ENCODE measurements around the gene ASPG. TPM values are rescaled to one million over a fixed set of nuclear protein-coding genes. Genes with fewer than 3 reads are reported as not detected.

The ASPG gene
- total RNA-seq, 4 donors from 2014 or later: 1.5 to 2.0 (median 1.9) TPM; not detected in 1

DNA sequence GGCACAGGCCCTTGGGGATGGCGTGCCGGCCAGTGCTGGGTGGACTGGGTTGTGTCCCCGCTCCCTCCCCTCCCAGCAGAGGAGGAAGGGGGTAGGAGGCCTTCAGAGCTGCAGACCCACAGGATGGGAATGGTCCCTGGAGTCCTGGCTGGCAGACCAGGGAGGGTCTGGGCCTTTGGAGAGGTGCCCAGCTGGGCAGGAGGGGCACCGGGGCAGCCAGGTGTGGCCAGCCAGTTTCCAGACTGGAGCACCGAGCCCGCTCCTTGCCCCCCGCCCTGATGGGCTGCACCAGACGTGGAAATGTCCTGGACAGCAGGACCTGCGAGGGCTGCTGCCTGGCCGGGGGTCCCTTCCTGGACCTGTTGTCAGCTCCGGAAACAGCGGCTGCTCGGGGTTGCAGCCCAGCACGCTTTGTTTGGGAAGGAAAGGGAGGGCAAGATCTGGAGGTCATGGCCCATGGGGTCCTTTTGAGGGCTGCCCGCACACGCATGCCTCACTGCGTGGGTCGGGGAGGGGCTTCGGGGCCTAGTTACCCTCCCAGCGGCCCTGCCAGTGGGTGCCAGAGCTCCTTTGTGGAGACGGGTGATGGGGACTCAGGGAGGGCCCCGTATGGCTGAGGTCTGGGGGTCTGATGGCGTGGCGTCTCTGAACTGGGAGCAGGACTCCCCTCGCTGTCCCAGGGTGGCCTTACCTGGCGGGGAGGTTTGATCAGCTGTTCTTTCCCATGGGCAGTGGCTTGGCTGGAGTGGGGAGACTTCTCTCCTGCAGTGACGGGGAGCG is 62.0 kb downstream of the ASPG start:
- DNase-seq (ENCODE audit: low spot score) (no peak), ATAC-seq (ENCODE audit: low FRiP score) (no peak)
- TF ChIP-seq, protein P1, sequence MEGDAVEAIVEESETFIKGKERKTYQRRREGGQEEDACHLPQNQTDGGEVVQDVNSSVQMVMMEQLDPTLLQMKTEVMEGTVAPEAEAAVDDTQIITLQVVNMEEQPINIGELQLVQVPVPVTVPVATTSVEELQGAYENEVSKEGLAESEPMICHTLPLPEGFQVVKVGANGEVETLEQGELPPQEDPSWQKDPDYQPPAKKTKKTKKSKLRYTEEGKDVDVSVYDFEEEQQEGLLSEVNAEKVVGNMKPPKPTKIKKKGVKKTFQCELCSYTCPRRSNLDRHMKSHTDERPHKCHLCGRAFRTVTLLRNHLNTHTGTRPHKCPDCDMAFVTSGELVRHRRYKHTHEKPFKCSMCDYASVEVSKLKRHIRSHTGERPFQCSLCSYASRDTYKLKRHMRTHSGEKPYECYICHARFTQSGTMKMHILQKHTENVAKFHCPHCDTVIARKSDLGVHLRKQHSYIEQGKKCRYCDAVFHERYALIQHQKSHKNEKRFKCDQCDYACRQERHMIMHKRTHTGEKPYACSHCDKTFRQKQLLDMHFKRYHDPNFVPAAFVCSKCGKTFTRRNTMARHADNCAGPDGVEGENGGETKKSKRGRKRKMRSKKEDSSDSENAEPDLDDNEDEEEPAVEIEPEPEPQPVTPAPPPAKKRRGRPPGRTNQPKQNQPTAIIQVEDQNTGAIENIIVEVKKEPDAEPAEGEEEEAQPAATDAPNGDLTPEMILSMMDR (IDR thresholded peaks at IDR 0.05): no peak

DNA sequence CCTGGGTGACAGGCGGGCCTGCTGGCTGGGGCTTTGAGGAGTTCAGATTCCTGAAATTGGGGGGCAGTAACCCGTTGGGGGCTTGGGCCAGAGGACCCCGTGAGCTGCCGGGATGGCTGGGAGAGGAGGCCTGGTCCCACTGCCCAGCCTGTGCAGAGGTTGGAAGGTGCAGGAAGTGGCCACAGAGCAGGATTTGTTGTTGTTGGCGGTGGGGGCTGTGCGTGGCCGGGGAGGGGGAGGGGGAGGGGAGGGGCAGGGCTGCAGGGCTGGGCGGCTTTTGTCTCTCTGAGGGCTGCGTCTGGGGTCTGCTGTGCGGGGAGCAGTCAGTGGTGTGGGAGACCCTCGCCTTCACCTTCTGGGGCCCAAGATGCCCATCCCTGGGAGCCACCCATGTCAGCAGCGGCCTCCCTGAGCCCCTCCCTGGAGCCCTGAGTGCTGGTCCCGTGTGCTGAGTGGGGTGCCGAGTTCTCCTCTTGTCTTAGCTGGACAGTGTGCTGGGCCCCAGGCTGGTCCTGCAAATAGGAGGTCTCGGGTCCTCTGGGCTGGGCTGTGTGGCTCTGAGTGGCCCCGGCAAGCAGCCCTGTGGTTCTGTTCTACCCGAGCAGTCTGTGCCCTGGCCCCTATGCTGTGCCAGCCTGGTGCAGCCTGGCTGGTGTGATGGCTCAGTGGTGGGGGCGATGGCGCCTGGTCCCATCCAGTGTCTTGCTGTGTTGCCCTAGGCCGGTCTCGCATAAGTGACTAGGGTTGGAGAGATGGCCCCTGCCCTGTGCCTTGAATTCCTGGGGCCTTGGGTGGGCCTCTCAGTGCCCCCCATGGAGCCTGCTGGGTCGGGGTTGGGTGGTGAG is 63.2 kb downstream of the ASPG start:
- ATAC-seq (ENCODE audit: low FRiP score) (no peak), DNase-seq (ENCODE audit: low spot score) (no peak)
- TF ChIP-seq, protein P1 (IDR thresholded peaks at IDR 0.05): no peak

DNA sequence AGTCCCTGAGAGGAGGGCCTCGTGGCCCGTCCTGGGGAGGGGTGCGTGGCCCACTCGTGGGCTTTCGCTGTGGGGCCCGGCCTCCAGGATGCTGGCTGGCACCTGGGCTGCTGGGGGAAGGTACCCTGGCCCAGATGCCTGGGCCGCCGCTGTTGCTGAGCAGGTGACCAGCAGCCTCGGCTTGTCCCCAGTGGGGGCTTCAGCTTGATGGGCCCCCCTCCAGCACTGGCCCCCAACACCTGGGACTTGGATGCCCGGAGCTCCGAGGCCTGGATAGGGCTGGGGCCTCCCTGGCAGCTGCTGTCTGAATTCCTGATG is 63.7 kb downstream of the ASPG start:
- DNase-seq (ENCODE audit: low spot score) (no peak), ATAC-seq (ENCODE audit: low FRiP score) (no peak)
- TF ChIP-seq, protein P1 (IDR thresholded peaks at IDR 0.05): no peak

DNA sequence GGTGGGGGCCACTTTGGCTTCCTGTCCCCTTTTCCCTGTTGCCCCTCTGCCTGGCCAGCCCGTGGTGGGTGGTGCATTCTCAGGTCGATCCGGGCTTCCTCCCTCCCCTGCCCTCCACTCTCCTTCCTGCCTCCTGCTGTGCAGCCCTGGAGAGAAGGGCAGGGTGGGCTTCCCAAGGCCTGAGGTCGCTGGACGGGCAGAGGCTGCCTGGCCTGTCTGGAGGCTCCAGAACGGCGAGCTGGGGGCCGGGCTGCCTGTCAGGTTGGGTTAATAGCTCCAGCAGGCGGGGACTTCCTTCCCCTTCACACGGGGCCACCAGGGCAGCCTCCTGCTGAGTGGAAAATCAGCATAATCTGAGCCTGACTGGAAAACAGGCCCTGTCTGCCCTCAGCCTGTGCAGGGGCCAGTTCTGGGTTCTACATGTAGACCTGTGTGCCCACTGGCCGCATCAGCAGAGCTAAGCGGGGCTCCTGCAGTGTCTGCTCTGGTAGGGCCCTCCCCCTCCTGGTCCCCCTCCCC is 64.2 kb downstream of the ASPG start:
- TF ChIP-seq, protein P1 (IDR thresholded peaks at IDR 0.05): no peak
- DNase-seq (ENCODE audit: low spot score): no peak
- no peak for ATAC-seq (ENCODE audit: low FRiP score)

DNA sequence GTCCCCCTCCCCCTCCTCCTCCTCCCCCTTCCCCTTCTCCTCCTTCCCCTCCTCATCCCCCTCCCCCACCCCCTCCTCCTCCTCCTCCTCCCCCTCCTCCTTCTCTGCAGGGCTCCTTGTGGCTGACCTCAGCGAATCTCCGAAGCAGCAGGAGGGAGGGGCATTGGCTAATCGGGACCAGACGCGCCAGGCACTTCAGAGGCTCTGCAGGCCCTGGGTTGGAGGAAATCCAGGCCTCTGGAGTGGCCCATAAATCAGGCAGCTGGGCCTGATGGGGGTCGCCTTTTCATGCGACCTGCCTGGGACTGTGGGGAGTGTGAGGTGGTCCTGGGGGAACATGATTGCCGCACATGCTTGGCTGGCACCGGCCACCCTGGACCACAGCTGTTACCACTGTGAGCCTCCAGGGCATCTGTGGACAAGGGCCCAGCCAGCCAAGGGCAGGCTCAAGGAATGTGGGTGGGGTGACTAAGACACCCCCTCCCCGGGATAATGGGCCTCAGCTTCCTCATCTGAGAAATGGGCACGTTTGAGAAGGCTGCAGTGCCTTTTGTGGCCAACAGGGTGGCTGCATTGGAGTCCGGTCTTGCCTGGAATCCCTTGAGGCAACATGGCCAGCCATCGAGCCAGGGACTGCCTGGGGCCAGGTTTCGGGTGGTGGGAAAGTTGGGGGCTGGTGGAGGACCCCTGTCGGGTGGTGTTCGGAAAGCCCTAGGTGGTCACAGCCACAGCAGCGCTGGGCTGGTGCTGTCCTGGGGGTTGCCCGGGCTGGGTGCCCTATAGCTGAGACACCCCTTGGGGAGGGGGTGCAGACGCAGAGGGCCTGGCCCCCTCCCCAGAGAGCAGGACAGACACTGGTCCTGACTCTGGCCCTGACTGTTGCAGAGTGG is 64.9 kb downstream of the ASPG start:
- TF ChIP-seq, protein P1 (IDR thresholded peaks at IDR 0.05): no peak
- ATAC-seq (ENCODE audit: low FRiP score): no peak
- no peak for DNase-seq (ENCODE audit: low spot score)

DNA sequence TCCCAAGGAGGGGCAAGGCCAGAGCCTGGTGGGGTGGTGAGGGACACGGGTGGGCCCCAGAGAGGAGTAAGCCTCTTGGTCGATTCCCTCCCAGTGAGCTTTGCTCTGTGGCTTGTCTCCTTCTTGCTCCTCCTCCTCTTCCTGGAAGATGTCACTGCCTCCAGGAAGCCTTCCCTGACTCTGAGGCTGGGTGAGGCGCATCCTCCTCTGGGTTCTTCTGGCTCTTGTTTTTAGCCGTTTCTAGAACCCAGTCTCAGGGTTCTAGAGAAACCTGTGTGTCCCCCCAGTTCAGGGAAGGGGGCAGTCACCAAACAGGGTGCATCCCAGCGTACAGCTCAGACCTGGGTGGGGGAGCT is 65.5 kb downstream of the ASPG start:
- DNase-seq (ENCODE audit: low spot score) (no peak), ATAC-seq (ENCODE audit: low FRiP score) (no peak)
- TF ChIP-seq, protein P1 (IDR thresholded peaks at IDR 0.05): no peak

Measured in omental fat pad (tissue), 4 donors.